Measurements from ENCODE around the gene PITPNC1.

PITPNC1 gene

GRCh38 chr17:67353161-67353560 is 23.9 kb upstream of the PITPNC1 start:
- Histone ChIP-seq H3K9me3 (ENCODE audit: control insufficient read depth, low read length) (no peaks in the 10 kb centered on the region), H3K27ac (no peak overlapping the region), H3K36me3 (ENCODE audit: control insufficient read depth, insufficient read depth, low read length) (no peaks in the 10 kb centered on the region)

GRCh38 chr17:67353929-67354574 is 23.0 kb upstream of the PITPNC1 start:
- Histone ChIP-seq H3K4me3 (ENCODE audit: low read depth, low read length) (no peak overlapping the region), H3K79me2 (peaks cover 16% of the 10 kb centered on the region), H3K4me1 (no peaks in the 10 kb centered on the region), H3K36me3 (ENCODE audit: control insufficient read depth, insufficient read depth, low read length) (no peaks in the 10 kb centered on the region), H3K9ac (no peak overlapping the region), H2AFZ (no peak overlapping the region), H3K27ac (no peak overlapping the region), H3K9me3 (ENCODE audit: control insufficient read depth, low read length) (no peaks in the 10 kb centered on the region), H3K4me2 (ENCODE audit: low read length) (no peak overlapping the region), H3K27me3 (ENCODE audit: control insufficient read depth, insufficient read depth, low read length) (no peaks in the 10 kb centered on the region)
- TF ChIP-seq CTCF (IDR thresholded peaks at IDR 0.05): no peak

More at GRCh38 chr17:67353161-67353560, 23.9 kb upstream of the PITPNC1 start:
- Histone ChIP-seq H3K4me2 (ENCODE audit: low read length) (no peak overlapping the region), H3K4me3 (ENCODE audit: low read depth, low read length) (no peak overlapping the region), H3K9ac (no peak overlapping the region), H3K4me1 (no peaks in the 10 kb centered on the region), H3K79me2 (peaks cover 17% of the 10 kb centered on the region), H3K27me3 (ENCODE audit: control insufficient read depth, insufficient read depth, low read length) (no peaks in the 10 kb centered on the region), H2AFZ (no peak overlapping the region)
- no peak for TF ChIP-seq CTCF (IDR thresholded peaks at IDR 0.05)

- no peak overlapping the region for H3K27ac ChIP-seq
- no peaks in the 10 kb centered on the region for H3K4me1 ChIP-seq
- H3K79me2 ChIP-seq: peaks cover 19% of the 10 kb centered on the region
Observed at GRCh38 chr17:67358612-67359011, 18.5 kb upstream of the PITPNC1 start.

GRCh38 chr17:67359960-67360791 is 16.9 kb upstream of the PITPNC1 start:
- no peak overlapping the region for H3K4me2 ChIP-seq (ENCODE audit: low read length)
- no peak overlapping the region for H3K9ac ChIP-seq
- H2AFZ ChIP-seq: no peak overlapping the region
- no peak overlapping the region for H3K27ac ChIP-seq
- H3K4me1 ChIP-seq: peaks cover 7% of the 10 kb centered on the region
- no peaks in the 10 kb centered on the region for H3K36me3 ChIP-seq (ENCODE audit: control insufficient read depth, insufficient read depth, low read length)
- H3K79me2 ChIP-seq: peaks cover 26% of the 10 kb centered on the region
- H3K9me3 ChIP-seq (ENCODE audit: control insufficient read depth, low read length): no peaks in the 10 kb centered on the region
- H3K27me3 ChIP-seq (ENCODE audit: control insufficient read depth, insufficient read depth, low read length): no peaks in the 10 kb centered on the region
- no peak overlapping the region for H3K4me3 ChIP-seq (ENCODE audit: low read depth, low read length)
- peak; percentile 16 for TF ChIP-seq CTCF (IDR thresholded peaks at IDR 0.05)

More at GRCh38 chr17:67358612-67359011, 18.5 kb upstream of the PITPNC1 start:
- H3K4me2 ChIP-seq (ENCODE audit: low read length): no peak overlapping the region
- no peak for TF ChIP-seq CTCF (IDR thresholded peaks at IDR 0.05)
- H3K9me3 ChIP-seq (ENCODE audit: control insufficient read depth, low read length): no peaks in the 10 kb centered on the region
- H3K27me3 ChIP-seq (ENCODE audit: control insufficient read depth, insufficient read depth, low read length): no peaks in the 10 kb centered on the region
- no peaks in the 10 kb centered on the region for H3K36me3 ChIP-seq (ENCODE audit: control insufficient read depth, insufficient read depth, low read length)
- no peak overlapping the region for H3K9ac ChIP-seq
- H3K4me3 ChIP-seq (ENCODE audit: low read depth, low read length): no peak overlapping the region
- H2AFZ ChIP-seq: no peak overlapping the region
